HG02884 (cell line): ENCODE data around the gene GALNT10.
A peak's percentile ranks its signal among the peaks of the same experiment; 100 is the strongest.

Source experiments
- ATAC-seq: cut with Tn5 transposase; IDR thresholded peaks from one replicate; pipeline ENCODE4 v1.9.1; 2021; ENCODE audit warnings: mild to moderate bottlenecking, moderate library complexity; ENCODE audit not compliant: unreplicated experiment

Gene GALNT10

GRCh38 chr5:154400678-154401077 is 210.1 kb downstream of the GALNT10 start:
- no peak for ATAC-seq

DNA sequence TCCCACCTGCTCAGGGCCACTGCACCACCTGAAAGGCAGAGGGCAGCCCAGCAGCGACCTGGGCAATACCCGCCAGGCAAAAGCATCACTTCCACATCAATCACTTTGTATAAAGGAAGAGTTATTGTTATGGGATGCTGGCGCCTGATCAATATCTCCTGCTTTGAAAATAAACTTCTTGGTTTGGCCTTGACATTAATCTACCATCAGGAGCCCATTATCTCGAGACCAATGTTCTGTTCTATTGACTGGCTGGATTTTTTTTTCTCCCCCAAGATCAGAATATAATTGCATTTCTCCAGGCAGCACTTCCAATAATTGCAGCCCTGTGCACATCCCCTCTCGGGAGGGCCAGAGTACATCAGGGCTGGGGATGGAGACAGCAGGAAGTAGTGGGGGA is 210.8 kb downstream of the GALNT10 start:
- ATAC-seq, result no peak

DNA sequence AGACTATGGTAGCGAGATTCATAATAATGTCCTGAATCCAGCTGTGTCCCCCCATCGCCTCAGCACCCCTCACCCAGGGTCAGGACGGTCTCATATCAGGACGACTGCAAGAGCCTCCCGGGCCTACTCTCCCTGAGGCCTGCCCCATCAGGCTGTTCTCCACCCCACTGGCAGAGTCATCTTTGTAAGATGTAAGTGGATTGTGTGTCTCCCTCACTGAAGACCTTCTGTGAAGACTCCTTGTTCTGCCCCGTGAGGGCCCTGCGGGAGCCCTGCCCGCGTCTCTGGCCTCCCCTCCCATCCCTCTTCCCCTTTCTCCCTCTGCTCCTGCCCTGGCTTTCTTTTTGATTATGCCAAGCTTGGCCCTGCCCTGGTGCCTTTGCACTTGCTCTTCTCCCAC is 211.4 kb downstream of the GALNT10 start:
- no peak for ATAC-seq

DNA sequence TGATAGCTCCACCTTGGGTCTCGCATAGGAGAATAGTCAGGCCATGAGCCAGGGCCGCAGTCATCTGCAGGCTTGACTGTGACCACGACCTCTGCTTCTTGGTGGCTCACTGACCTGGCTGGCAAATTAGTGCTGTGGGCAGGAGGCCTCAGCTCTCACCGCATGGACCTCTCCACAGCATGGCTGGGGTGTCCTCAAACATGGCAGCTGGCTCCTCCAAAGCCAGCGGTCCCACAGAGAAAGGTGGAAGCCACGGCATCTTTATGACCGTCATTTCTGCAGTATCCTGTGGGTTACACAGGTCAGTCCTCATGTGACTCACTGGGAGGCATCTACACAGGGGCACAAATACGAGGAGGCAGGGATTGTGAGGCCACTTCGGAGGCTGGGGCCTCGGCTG is 212.1 kb downstream of the GALNT10 start:
- ATAC-seq, result no peak

DNA sequence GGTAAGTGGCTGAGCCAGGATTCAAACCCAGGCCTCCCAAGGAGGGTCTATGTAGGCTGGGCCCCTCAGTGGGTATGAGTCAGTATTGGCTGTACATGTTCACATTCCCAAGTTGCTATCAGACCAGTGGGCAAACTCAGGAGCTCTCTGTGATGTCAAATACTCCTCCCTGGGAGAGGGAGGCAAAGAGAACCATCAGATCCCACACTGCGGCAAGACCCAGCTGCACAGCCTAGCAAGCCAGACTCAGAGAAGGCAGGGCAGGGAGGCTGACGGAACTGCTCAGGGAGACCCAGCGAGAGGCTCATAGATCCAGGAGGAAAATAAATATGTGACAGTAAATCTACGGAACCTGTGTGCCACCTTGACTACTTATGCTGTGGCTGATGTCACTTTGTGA is 212.7 kb downstream of the GALNT10 start:
- no peak for ATAC-seq

GRCh38 chr5:154403776-154404387 is 213.3 kb downstream of the GALNT10 start:
- no peak for ATAC-seq

DNA sequence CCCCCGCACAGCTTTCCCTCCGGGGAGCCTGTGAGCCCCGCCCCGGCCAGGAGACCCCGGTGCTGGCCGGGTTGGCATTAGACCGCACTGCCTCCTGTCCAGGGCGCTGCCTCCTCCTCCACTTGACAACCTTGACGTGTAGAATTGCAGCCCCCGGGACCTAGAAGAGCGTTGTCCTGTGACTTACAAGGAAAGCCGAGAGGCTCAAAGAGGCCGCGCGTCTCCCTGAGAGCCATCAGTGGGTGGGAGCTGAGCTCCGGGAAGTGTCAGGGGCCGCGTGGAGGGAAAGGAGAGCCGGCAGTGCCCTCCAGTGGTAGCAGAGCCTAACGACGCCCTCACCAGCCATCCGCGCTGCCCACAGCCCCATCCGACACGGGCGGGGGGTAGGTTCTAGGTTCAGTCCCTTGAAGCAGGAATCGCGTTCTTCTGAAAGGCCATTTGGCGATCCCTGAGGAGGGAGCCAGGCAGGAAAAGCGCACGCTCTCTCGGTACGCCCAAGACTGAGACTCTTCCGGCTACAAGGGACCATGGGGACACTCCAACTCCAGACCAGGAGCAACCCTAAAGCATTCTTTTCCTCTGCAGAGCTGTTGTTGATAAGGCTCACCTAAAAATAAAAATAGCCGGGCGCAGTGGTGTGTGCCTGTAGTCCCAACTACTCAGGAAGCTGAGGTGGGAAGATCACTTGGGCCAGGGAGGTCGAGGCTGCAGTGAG is 214.7 kb downstream of the GALNT10 start:
- peak; percentile 97 for ATAC-seq

DNA sequence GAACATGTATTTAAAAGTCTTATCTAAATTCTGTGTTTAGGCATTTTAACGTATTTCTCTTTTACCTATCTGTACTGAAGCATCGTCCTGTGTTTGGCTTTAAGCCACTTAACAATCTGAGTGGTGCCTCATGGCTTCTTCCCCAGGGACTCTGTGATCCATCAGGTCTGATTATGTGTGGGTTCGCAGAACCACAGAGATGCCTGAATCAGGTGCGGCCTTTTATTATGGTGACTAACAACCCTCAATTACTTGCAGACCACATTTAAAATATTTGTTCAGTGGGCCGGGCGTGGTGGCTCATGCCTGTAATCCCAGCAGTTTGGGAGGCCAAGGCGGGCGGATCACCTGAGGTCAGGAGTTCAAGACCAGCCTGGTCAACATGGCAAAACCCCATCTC is 215.7 kb downstream of the GALNT10 start:
- no peak for ATAC-seq

DNA sequence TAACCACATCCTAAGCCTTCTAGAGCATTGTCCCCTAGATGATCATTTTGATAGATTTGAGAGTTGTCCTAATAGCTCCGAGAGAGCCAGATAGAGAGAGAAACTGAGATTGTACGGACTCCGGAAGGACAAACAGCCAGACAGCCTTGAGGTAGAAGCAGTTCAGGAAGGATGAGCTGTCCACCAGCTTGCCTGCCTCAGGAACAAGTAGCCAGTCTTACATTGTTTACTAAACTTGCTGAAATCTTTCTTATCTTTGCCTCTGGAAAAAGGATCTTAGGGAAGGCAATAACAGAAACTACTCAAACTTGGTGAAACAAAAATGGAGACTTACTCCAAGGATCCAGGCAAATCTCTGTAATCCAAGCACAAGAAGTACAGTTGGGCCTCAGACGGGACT is 216.3 kb downstream of the GALNT10 start:
- no peak for ATAC-seq

DNA sequence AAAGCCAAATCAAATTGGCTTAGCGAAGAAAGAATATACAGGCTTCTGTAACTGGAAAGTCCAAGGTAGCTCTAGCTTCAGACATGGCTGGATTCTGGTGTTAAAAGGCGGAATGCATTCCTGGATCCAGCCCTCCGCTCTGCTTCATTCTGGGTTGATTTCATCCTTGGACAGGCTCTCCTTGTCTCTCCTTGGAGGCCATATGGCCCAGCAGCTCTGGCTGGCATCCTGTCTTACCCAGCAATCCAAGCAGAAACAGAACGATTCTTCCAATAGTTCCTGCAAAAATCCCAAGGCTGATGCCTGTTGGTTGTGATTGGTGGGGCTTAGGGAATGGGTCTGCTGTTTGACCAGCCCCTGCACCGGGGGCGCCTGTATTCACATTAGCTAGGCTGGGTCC is 218.3 kb downstream of the GALNT10 start:
- ATAC-seq, result no peak

DNA sequence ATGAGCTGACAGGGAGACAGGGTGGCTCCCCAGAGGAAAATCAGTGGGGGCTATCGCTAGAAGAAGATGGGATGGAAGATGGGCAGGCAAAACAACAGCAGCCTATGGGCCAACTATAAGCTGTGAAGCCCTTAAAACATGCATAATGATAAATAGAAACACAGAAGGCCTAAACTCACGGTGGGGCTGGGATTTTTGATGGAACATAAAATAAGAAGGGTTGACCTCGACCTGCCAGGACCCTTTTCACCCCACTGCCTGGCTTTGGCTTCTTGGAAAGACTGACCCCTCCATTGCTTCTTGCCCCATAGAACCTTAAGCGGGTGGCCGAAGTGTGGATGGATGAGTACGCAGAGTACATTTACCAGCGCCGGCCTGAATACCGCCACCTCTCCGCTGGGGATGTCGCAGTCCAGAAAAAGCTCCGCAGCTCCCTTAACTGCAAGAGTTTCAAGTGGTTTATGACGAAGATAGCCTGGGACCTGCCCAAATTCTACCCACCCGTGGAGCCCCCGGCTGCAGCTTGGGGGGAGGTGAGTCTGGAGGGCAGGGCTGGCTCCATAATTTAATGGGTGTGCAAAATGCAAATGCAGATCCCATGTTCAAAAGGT is 218.8 kb downstream of the GALNT10 start:
- no peak for ATAC-seq

GRCh38 chr5:154410008-154410407 is 219.5 kb downstream of the GALNT10 start:
- no peak for ATAC-seq

GRCh38 chr5:154410786-154411185 is 220.3 kb downstream of the GALNT10 start:
- no peak for ATAC-seq

DNA sequence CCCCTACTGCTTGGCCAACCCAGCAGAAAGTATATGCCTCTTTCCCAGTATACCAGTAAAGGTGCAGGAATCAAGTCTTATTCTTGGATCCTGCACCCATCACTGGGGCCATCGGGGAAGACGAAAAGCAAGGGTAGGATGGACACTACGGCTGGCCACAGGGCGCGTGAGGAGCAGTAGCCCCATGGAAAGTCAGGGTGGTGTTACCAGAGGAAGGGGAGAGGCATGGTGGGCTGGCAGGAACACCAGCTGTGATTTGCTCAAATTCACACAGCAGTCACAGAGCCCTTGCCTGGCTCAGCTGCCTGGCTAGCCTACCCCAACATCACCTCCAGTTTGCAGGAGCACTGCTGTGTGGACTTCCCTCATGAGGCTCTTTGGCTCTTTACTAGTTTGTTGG is 220.8 kb downstream of the GALNT10 start:
- no peak for ATAC-seq

GRCh38 chr5:154412316-154412715 is 221.8 kb downstream of the GALNT10 start:
- no peak for ATAC-seq

GRCh38 chr5:154412925-154413324 is 222.4 kb downstream of the GALNT10 start:
- ATAC-seq, result no peak

DNA sequence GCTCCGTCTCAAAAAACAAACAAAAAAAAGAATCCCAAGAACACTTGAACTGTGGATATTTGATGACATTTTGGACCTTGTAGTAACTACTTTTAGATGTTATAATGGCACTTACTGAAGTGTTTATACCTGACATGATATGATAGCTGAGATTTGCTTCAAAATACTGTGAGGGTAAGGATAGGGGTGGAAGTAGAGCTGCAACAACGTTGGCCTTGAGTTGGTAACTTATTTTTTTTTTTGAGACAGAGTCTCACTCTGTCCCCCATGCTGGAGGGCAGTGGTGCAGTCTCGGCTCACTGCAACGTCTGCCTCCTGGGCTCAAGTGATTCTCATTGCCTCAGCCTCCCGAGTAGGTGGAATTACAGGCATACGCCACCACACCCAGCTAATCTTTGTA is 224.6 kb downstream of the GALNT10 start:
- no peak for ATAC-seq

GRCh38 chr5:154418344-154418820 is 227.8 kb downstream of the GALNT10 start:
- ATAC-seq, result no peak

DNA sequence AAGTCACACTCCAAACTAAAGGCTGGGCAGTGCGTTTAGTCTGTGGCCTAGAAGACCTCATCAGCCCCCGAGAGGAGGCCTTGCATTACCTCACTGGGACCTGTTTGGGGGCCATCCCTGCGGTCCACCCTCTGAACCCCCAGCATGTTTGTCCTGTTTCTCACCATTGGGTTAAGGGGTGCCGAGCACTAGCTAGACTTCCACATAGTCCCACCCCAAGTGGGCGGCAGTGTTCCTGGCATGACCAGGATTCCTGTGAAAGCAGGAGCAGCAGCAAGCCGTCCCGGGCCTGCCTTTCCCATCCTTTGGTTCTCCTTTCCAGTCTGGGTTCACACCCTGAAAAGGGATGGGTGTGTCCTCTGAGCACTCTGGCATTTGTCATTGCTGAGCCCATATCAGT is 228.7 kb downstream of the GALNT10 start:
- no peak for ATAC-seq

DNA sequence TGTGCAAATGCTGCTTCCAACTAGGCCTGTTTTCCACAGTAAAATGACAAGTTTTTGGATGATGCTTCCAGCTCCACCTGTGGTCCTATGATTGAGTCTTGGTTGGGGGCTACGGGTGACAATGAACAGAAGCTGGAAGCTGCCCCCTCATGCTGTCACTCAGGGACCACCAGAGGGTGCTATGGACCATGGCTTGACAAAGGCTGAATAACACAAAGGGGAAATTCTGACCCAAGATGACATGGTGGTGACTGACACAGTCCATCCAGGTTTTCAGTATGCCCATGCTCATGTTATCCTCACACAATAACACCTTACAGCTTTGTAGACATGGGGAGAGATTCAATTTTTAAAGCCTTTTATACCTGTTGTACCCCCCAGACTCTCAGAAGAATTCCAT is 231.3 kb downstream of the GALNT10 start:
- no peak for ATAC-seq

DNA sequence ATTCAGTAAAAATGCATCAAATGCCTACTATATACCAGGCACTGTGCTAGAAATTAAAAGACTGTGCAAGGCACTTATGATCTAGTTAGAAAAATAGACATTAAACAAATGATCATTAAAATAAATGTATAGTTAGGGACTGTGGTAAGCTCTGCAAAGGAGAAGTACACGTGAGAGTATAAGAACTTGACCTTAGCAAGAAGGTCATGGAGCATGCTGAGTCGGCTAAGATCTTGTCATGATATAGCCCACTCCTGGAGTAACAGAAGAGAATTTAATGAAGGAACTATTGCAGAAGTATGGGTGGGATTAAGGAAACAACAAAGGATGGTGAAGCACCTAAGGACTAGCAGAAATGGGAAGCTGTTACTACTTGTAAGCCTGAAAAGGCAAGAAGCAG is 231.8 kb downstream of the GALNT10 start:
- no peak for ATAC-seq

DNA sequence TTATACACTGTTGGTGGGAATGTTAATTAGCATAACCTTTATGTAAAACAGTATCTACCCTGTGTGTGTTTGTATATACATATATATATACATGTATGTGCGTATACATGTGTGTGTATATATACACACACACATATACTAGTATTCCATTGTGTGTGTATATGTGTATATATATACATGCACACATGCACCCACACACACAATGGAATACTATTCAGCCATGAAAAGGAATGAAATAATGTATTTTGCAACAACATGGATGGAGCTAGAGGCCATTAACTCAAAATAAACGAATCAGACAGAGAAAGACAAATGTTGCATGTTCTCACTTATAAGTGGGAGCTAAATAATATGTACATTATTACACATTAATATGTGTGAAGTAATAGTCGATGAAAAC is 237.7 kb downstream of the GALNT10 start:
- no peak for ATAC-seq
